H1 (cell line): Measurements from ENCODE around the gene ZNF83. TPM values are rescaled to one million over a fixed set of nuclear protein-coding genes. Genes with fewer than 3 reads are reported as not detected.

Source experiments
- ASH2L ChIP-seq: fragments of 200-600, 300-600 bp; sonication (generic); IDR thresholded peaks from one replicate; pipeline ENCODE4 v1.7.1; 2017; ENCODE audit warnings: low read length
- CHD2 ChIP-seq: IDR thresholded peaks from 2 replicates; pipeline ENCODE4 v1.6.1; 2012; ENCODE audit warnings: low read length, improper control_type of control experiment
- CHD7 ChIP-seq: fragments of 300-600 bp; sonication (generic); IDR thresholded peaks from 2 replicates; pipeline ENCODE4 v1.7.1; 2012; ENCODE audit warnings: low read length, moderate library complexity, mild to moderate bottlenecking, inconsistent platforms; ENCODE audit not compliant: insufficient replicate concordance
- EZH2 ChIP-seq: fragments of 200-600 bp; sonication (generic); IDR thresholded peaks from 2 replicates; pipeline ENCODE4 v1.7.1; 2012; ENCODE audit warnings: low read depth, mild to moderate bottlenecking, moderate library complexity, low read length, inconsistent platforms; ENCODE audit not compliant: severe bottlenecking
- FOSL1 ChIP-seq: IDR thresholded peaks from 2 replicates; pipeline ENCODE4 v1.6.1; 2011; ENCODE audit warnings: mild to moderate bottlenecking, low read depth, low read length, moderate library complexity; ENCODE audit not compliant: insufficient read depth
- HDAC6 ChIP-seq: IDR thresholded peaks from one replicate; pipeline ENCODE4 v1.7.1; 2012; ENCODE audit warnings: low read depth, mild to moderate bottlenecking, inconsistent platforms, low read length, moderate library complexity
- NANOG ChIP-seq: IDR thresholded peaks from 2 replicates; pipeline ENCODE4 v1.6.1; 2011; ENCODE audit warnings: low read length, low read depth, mild to moderate bottlenecking, inconsistent platforms; ENCODE audit not compliant: insufficient read depth, poor library complexity, severe bottlenecking
- POLR2A ChIP-seq, 2 experiments: IDR thresholded peaks; 1 replicate in 1 of 2; 2 replicates in 1 of 2; pipeline ENCODE4 v1.6.1; 2011; ENCODE audit warnings: low read depth in 2 of 2, low read length in 2 of 2, mild to moderate bottlenecking in 2 of 2; ENCODE audit errors: control extremely low read depth in 1 of 2
- RFX5 ChIP-seq: IDR thresholded peaks from 2 replicates; pipeline ENCODE4 v1.6.1; 2011; ENCODE audit warnings: low read depth, low read length, improper control_type of control experiment, borderline replicate concordance
- SAP30 ChIP-seq: fragments of 300-600 bp; sonication (generic); IDR thresholded peaks from 2 replicates; pipeline ENCODE4 v1.7.1; 2012; ENCODE audit warnings: low read length, moderate library complexity, mild to moderate bottlenecking, inconsistent platforms; ENCODE audit not compliant: insufficient read depth, insufficient replicate concordance
- SIN3A ChIP-seq, 2 experiments: IDR thresholded peaks in 1 of 2; conservative IDR thresholded peaks in 1 of 2; 2 replicates each; pipeline ENCODE4 v1.6.1; 2011 to 2012; ENCODE audit warnings: low read length in 2 of 2, improper control_type of control experiment in 1 of 2, low read depth in 1 of 2, mild to moderate bottlenecking in 1 of 2
- SP4 ChIP-seq: IDR thresholded peaks from 2 replicates; pipeline ENCODE4 v1.6.1; 2012; ENCODE audit warnings: low read length, inconsistent platforms
- polyA plus RNA-seq, 7 experiments: library from polyadenylated mRNA; depleted of rRNA in 3 of 7; stranded (reverse) in 5 of 7; unstranded in 2 of 7; fragments of >200 nt in 5 of 7; fragments of 200-250 nt in 2 of 7; gene quantifications; 1 replicate in 5 of 7; 2 replicates in 1 of 7; 4 replicates in 1 of 7; pipeline versions ENCODE4 v1.2.1 to v1.2.3, GENCODE V29; 2011 to 2013; ENCODE audit warnings: missing spikeins in 2 of 7, mixed read lengths in 2 of 7
- total RNA-seq: library from RNA; stranded (reverse); fragmentation: NEBNext Ultra II Directional; extraction: Animal tissue kit (Norgen Biotek cat#: 25700); gene quantifications from 2 replicates; pipeline ENCODE4 v1.2.1, GENCODE V29; 2021

The ZNF83 gene
- total and polyA plus RNA-seq, 2 of the 8 experiments (the other 6 are each of a cell fraction or from before 2014, with no cell fraction given) = 13.2 to 19.4 TPM

- TF ChIP-seq CHD7 (no peak), ASH2L (no peak), SIN3A (conservative IDR thresholded peaks at IDR 0.05 in 1 of 2, IDR thresholded peaks at IDR 0.05 in 1 of 2; ENCODE audit: low read depth in 1 of 2, low read length in 2 of 2) (no peak), RFX5 (no peak), SP4 (no peak), CHD2 (no peak), POLR2A (IDR thresholded peaks at IDR 0.05; ENCODE audit: control extremely low read depth in 1 of 2, low read depth in 2 of 2, low read length in 2 of 2) (no peak), EZH2 (no peak), NANOG (no peak), HDAC6 (no peak), SAP30 (no peak), FOSL1 (no peak)
Measured at GRCh38 chr19:52566588-52566987, 71.6 kb downstream of the ZNF83 start (continued).
